ENCODE data around the gene RICTOR. TPM values are rescaled to one million over a fixed set of nuclear protein-coding genes. Genes with fewer than 3 reads are reported as not detected.
"Not testable (repeated sequence)": the region's sequence is repeated elsewhere in the genome, so short reads cannot be mapped to it uniquely, and the experiment has no call there.

Gene RICTOR
- total RNA-seq, 2 experiments from 2014 or later = 25.0 to 26.1 TPM

DNA sequence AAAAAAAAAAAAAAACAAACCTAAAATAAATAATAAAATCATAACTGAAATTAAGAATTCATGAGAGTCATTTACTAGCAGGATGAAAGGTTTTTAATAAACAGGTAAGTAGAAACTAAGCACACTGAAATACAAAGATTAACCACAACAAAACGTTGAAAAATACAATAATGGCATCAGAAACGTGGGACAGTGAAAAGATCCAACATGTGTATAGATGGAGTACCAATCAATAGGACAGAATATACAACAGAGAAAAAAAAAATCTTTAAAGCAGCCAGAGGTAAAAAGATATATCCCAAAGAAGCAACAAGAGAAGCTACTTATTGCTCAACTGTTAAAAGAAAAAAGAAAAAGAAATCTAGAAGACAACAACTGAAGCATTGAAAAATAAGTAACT is 75.2 kb downstream of the RICTOR start:
- intact Hi-C loops (cut with micrococcal nuclease) = loop anchor here (10.0 kb wide), 1 partner anchor 546 kb away; no protein-coding TSS in a partner anchor
- Mint-ChIP-seq H3K4me3 (no peak overlapping the region), H3K27ac (no peak overlapping the region), H3K9me3 (peaks cover 2% of the 10 kb centered on the region), H3K4me1 (ENCODE audit: low read depth) (peaks cover 38% of the 10 kb centered on the region), H3K36me3 (ENCODE audit: low read depth) (peaks cover 20% of the 10 kb centered on the region), H3K27me3 (ENCODE audit: low read depth) (no peaks in the 10 kb centered on the region)
- CTCF ChIA-PET = interaction anchor here (1.0 to 2.2 kb wide), 2 partner anchors 12 to 82 kb away, joined by 3 to 6 read pairs; no protein-coding TSS in a partner anchor
- no peak for DNase-seq

DNA sequence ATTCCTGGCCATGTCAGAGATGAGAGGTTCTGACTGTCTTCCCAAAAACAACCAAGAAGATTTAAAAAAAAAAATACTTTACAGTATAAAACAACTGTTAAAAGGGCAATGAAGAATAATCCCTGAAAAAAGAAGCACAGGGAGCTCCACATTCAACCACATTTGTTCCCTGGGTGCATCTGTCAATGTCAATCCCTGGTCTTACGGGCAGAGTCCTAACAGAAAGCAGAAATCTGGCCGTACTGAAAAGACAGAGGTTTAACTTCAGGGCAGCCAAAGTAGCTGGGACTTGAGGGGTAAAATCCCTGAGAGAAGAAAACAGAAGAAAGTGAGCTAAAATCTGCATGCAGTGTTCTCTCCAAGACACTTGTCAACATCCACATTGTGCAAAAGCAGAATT is 76.6 kb downstream of the RICTOR start:
- no peak for DNase-seq
- H3K4me3 Mint-ChIP-seq = no peak overlapping the region
- H3K9me3 Mint-ChIP-seq = peaks cover 2% of the 10 kb centered on the region
- H3K36me3 Mint-ChIP-seq (ENCODE audit: low read depth) = peaks cover 26% of the 10 kb centered on the region
- CTCF ChIA-PET = no interaction called here
- H3K4me1 Mint-ChIP-seq (ENCODE audit: low read depth) = peaks cover 32% of the 10 kb centered on the region
- H3K27me3 Mint-ChIP-seq (ENCODE audit: low read depth) = no peaks in the 10 kb centered on the region
- intact Hi-C loops (cut with micrococcal nuclease) = loop anchor here (10.0 kb wide), 1 partner anchor 547 kb away; no protein-coding TSS in a partner anchor
- H3K27ac Mint-ChIP-seq = no peak overlapping the region

DNA sequence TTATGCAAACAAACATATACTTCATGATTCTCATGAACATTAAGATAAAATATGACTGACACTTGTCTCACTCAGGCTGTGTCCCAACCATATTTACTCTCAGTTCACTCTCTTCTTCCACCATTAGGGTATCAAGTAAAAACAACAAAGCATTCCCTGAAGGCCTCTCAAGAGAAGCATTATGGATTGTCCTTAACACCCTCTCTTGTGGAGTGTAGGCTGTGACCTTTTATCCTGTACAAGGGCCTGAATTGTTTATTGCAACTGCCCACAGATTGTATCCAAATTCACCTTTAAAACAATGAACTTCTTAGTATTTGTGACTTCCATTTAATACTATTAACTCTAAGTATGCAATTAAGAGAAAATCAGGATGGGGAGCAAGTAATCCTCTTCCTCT is 78.1 kb downstream of the RICTOR start:
- H3K4me3 Mint-ChIP-seq = no peak overlapping the region
- peaks cover 2% of the 10 kb centered on the region for H3K9me3 Mint-ChIP-seq
- H3K36me3 Mint-ChIP-seq (ENCODE audit: low read depth) = peaks cover 22% of the 10 kb centered on the region
- peaks cover 18% of the 10 kb centered on the region for H3K4me1 Mint-ChIP-seq (ENCODE audit: low read depth)
- H3K27me3 Mint-ChIP-seq (ENCODE audit: low read depth) = no peaks in the 10 kb centered on the region
- DNase-seq = no peak
- intact Hi-C loops (cut with micrococcal nuclease) = loop anchor here (10.0 kb wide), 1 partner anchor 549 kb away; no protein-coding TSS in a partner anchor
- CTCF ChIA-PET = interaction anchor here (0.7 kb wide), 1 partner anchor 47 kb away, joined by 3 read pairs; no protein-coding TSS in a partner anchor
- H3K27ac Mint-ChIP-seq = no peak overlapping the region

DNA sequence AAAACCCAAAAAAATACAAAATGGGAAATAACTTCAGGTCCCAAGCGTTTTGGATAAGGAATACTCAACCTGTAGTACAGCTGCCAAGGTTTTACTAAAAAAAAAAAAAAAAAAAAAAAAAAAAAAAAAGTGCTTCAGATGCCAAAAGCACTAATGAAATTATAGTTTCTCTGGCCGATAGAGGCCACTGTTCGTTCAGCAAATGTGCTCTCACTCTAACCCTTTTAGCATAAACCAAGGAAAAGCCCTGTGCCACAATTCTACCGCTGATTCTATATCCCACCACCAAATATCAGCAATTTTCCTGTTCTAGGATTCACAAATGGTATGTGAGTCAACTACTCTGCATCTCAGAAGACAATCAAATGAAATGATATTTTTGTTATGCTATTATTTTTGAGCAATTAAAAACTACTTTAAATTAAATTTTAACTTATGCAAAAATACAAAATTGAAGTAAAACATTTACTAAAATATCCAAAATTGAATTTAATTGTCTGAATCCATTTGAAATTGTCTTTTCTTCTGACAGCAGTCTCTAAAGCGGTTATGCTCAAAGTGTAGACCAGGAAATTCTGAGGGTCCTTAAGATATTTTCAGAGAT is 79.8 kb downstream of the RICTOR start:
- Mint-ChIP-seq H3K36me3 (ENCODE audit: low read depth) (peaks cover 27% of the 10 kb centered on the region), H3K4me1 (ENCODE audit: low read depth) (peaks cover 14% of the 10 kb centered on the region), H3K9me3 (peaks cover 3% of the 10 kb centered on the region), H3K27me3 (ENCODE audit: low read depth) (no peaks in the 10 kb centered on the region), H3K27ac (no peak overlapping the region), H3K4me3 (no peak overlapping the region)
- CTCF ChIA-PET = interaction anchor here (0.6 to 1.5 kb wide), 6 partner anchors 13 to 1623 kb away, joined by 3 to 6 read pairs (median 4); partner anchors contain the start of gene NUP155
- intact Hi-C loops (cut with micrococcal nuclease) = loop anchor here (1.0 to 10.0 kb wide), 5 partner anchors 86 to 550 kb away; no protein-coding TSS in a partner anchor
- peak; percentile 55 for DNase-seq

DNA sequence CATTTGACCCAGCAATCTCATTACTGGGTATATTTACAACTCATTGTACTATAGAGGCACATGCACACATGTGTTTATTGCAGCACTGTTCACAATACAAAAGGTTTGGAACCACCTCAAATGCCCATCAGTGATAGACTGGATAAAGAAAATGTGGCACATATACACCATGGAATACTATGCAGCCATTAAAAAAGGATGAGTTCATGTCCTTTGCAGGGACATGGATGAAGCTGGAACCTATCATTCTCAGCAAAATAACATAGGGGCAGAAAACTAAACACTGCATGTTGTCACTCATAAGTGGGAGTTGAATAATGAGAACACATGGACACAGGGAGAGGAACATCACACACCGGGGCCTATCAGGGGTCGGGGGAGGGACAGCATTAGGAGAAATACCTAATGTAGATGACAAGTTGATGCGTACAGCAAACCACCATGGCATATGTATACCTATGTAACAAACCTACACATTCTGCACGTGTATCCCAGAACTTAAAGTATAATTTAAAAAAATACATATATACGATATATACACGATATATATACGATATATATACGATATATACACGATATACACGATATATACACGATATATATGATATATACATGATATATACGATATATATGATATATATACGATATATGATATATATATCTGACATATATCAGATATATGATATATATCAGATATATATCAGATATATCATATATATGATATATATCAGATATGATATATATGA is 84.1 kb downstream of the RICTOR start:
- DNase-seq; H3K9me3 Mint-ChIP-seq; H3K4me3 Mint-ChIP-seq; H3K27me3 Mint-ChIP-seq (ENCODE audit: low read depth); H3K4me1 Mint-ChIP-seq (ENCODE audit: low read depth); CTCF ChIA-PET; H3K27ac Mint-ChIP-seq: not testable (repeated sequence)
- intact Hi-C loops (cut with micrococcal nuclease) = loop anchor here (10.0 kb wide), 1 partner anchor 555 kb away; no protein-coding TSS in a partner anchor
- peaks cover 48% of the 10 kb centered on the region for H3K36me3 Mint-ChIP-seq (ENCODE audit: low read depth)

DNA sequence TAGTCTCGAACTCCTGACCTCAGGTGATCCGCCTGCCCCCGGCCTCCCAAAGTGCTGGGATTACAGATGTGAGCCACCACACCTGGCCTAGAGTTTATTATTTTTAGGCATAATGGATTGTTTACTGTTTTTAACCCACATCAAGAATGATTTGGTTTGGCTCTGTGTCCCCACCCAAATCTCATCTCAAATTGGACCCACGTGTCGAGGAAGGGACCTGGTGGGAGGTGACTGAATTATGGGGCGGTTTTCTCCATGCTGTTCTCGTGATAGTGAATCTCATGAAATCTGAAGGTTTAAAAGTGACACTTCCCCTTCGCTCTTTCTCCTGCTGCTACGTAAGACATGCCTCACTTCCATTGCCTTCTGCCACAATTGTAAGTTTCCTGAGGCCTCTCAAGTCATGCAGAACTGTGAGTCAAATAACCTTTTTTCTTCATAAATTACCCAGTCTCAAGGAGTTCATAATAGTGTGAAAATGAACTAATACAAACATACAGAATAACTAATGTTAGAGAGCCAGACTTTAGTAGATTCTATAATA is 88.2 kb downstream of the RICTOR start:
- peaks cover 39% of the 10 kb centered on the region for H3K36me3 Mint-ChIP-seq (ENCODE audit: low read depth)
- intact Hi-C loops (cut with micrococcal nuclease) = no loop called here
- CTCF ChIA-PET = interaction anchor here (0.6 kb wide), 1 partner anchor 272 kb away, joined by 3 read pairs; no protein-coding TSS in a partner anchor
- no peak overlapping the region for H3K27ac Mint-ChIP-seq
- DNase-seq = no peak
- peaks cover 6% of the 10 kb centered on the region for H3K9me3 Mint-ChIP-seq
- H3K4me3 Mint-ChIP-seq = no peak overlapping the region
- H3K27me3 Mint-ChIP-seq (ENCODE audit: low read depth) = no peaks in the 10 kb centered on the region
- peaks cover 3% of the 10 kb centered on the region for H3K4me1 Mint-ChIP-seq (ENCODE audit: low read depth)

DNA sequence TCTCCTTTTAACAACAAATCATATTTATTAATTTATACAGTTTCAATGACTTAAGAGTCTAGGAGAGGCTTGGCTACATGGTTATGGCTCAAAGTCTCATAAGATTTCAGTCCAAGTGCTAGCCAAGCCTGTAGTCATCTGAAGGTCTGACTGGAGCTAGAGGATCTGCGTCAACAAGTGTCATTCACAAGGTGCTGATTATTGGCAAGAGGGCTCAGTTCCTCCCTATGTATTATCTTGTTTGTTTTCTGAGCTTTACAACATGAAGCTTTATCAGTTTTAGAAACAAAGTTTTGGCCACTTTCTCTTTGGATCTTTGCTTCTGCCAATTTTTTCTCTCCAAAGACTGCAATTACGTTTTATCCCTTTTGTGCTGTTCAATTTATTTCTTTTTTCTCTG is 94.7 kb downstream of the RICTOR start:
- Mint-ChIP-seq H3K27ac (no peak overlapping the region), H3K27me3 (ENCODE audit: low read depth) (no peaks in the 10 kb centered on the region), H3K4me3 (no peak overlapping the region), H3K9me3 (no peaks in the 10 kb centered on the region), H3K36me3 (ENCODE audit: low read depth) (peaks cover 6% of the 10 kb centered on the region), H3K4me1 (ENCODE audit: low read depth) (peaks cover 2% of the 10 kb centered on the region)
- intact Hi-C loops (cut with micrococcal nuclease) = no loop called here
- CTCF ChIA-PET = interaction anchor here (0.6 to 1.6 kb wide), 2 partner anchors 101 to 168 kb away, joined by 3 read pairs; no protein-coding TSS in a partner anchor
- DNase-seq = no peak

DNA sequence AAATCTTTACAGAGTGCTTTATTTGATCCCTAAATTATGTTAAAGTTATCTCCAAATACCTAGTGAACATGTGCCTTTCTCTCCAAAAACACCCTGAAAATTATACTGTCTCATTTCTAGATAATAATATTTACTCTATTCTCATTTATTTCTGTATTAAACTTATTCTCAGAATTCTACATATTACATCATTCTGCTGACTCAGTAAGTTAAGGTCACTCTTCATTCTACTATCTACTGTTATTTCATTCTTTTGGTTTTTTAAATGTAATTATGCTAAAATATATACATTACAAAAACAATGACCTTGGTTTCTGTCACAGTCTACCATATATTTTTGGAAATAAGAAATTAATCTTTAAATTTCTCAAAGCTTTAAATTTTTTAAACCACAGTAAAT is 96.2 kb downstream of the RICTOR start:
- Mint-ChIP-seq H3K27me3 (ENCODE audit: low read depth) (no peaks in the 10 kb centered on the region), H3K4me3 (no peak overlapping the region), H3K27ac (no peak overlapping the region), H3K9me3 (no peaks in the 10 kb centered on the region), H3K36me3 (ENCODE audit: low read depth) (peaks cover 9% of the 10 kb centered on the region), H3K4me1 (ENCODE audit: low read depth) (peaks cover 6% of the 10 kb centered on the region)
- CTCF ChIA-PET = interaction anchor here (0.8 kb wide), 1 partner anchor 103 kb away, joined by 3 read pairs; no protein-coding TSS in a partner anchor
- no peak for DNase-seq
- intact Hi-C loops (cut with micrococcal nuclease) = no loop called here

DNA sequence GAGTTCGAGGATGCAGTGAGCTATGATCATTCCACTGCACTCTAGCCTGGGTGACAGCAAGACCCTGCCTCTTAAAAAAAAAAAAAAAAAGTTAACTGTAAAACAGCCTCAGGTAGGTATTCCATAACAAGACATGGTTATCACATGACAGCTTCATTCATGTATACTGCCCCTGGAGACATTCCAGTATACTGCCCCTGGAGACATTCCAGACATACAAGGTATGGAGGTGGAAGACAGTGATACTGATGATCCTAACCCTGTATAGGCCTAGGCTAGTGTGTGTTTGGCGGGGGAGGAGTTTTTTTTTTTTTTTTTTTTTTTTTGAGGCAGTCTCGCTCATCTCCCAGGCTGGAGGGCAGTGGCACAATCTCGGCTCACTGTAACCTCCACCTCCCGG is 105.5 kb downstream of the RICTOR start:
- Mint-ChIP-seq H3K9me3 (no peaks in the 10 kb centered on the region), H3K4me1 (ENCODE audit: low read depth) (no peaks in the 10 kb centered on the region), H3K4me3 (no peak overlapping the region), H3K27ac (no peak overlapping the region), H3K36me3 (ENCODE audit: low read depth) (peaks cover 8% of the 10 kb centered on the region), H3K27me3 (ENCODE audit: low read depth) (no peaks in the 10 kb centered on the region)
- CTCF ChIA-PET = no interaction called here
- intact Hi-C loops (cut with micrococcal nuclease) = no loop called here
- no peak for DNase-seq

DNA sequence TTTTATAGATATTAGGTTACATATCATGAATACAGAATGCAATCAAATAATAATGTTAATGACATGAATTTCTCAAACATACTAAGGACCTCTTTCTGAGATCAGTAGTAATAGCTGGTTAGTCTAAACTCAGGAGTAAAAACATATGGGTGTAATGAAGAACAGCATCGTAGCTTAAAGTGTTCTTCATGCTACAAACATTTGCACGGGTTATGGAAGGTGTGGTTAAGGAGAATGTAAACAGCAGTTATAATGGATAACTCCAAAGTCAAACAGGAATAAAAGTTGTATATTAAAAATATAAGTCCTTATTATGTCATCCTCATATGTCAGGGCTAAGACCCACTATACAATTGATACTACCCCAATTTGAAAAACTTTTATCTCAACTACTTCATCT is 112.5 kb downstream of the RICTOR start:
- Mint-ChIP-seq H3K4me3 (no peak overlapping the region), H3K4me1 (ENCODE audit: low read depth) (no peaks in the 10 kb centered on the region), H3K9me3 (no peaks in the 10 kb centered on the region), H3K36me3 (ENCODE audit: low read depth) (peaks cover 11% of the 10 kb centered on the region), H3K27me3 (ENCODE audit: low read depth) (no peaks in the 10 kb centered on the region), H3K27ac (no peak overlapping the region)
- CTCF ChIA-PET = interaction anchor here (1.1 to 1.5 kb wide), 2 partner anchors 40 to 119 kb away, joined by 3 to 4 read pairs; no protein-coding TSS in a partner anchor
- intact Hi-C loops (cut with micrococcal nuclease) = no loop called here
- DNase-seq = no peak

DNA sequence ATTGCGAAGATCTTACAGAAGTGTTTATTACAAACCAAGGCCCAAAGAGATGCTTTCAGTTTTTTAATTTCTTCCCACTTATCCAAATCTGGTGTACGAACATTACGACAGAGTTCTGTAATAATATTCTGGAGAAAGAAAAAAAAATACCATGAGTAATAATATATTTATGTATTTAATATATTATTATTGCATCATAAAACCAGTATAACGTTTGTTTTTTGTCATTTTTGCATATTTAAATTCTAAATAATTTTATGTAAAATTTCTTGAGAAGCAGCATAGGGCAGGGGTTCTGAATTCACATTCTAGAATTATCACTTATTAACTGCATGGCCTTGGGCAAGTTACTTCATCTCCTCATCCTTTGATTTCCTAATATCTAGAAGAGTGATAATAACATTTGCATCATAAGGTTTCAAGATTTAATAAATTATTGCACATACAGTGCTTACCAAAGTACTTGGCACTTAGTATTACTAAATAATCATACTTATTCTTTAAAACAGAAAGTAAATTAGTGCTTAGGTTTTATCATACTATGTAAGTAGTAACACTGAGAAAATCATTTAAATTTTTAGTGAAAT is 120.7 kb downstream of the RICTOR start:
- Mint-ChIP-seq H3K27ac (no peak overlapping the region), H3K4me3 (no peak overlapping the region), H3K36me3 (ENCODE audit: low read depth) (peaks cover 9% of the 10 kb centered on the region), H3K9me3 (no peaks in the 10 kb centered on the region), H3K27me3 (ENCODE audit: low read depth) (no peaks in the 10 kb centered on the region), H3K4me1 (ENCODE audit: low read depth) (no peaks in the 10 kb centered on the region)
- CTCF ChIA-PET = no interaction called here
- DNase-seq = no peak
- intact Hi-C loops (cut with micrococcal nuclease) = no loop called here

DNA sequence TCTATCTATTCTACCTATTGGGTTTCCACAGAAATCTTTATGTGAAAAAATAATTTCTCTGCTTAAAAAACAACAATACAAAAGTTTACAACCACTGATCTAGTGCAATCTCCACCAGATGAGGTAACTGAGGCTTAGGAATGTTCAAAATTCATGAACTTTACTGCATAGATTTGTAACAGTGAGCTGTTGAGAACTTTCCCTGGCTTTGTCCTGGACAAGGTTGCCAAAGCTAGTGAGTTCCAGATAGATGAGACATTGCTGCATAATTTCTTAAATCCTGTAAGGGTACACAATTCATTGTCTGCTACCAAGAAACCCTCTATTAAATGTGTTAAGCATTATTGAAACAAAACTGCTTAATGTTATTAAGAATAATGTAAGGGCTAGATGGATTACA is 125.7 kb downstream of the RICTOR start:
- CTCF ChIA-PET = interaction anchor here (0.6 to 1.7 kb wide), 4 partner anchors 9 to 322 kb away, joined by 3 to 9 read pairs (median 3); no protein-coding TSS in a partner anchor

More for the DNA sequence above, 125.7 kb downstream of the RICTOR start:
- no peak overlapping the region for H3K4me3 Mint-ChIP-seq
- H3K27ac Mint-ChIP-seq = no peak overlapping the region
- intact Hi-C loops (cut with micrococcal nuclease) = no loop called here
- H3K9me3 Mint-ChIP-seq = no peaks in the 10 kb centered on the region
- peaks cover 14% of the 10 kb centered on the region for H3K36me3 Mint-ChIP-seq (ENCODE audit: low read depth)
- no peaks in the 10 kb centered on the region for H3K27me3 Mint-ChIP-seq (ENCODE audit: low read depth)
- DNase-seq = no peak
- no peaks in the 10 kb centered on the region for H3K4me1 Mint-ChIP-seq (ENCODE audit: low read depth)
